BJ (cell line): Measurements from ENCODE around the gene APCDD1L. TPM values are rescaled to one million over a fixed set of nuclear protein-coding genes. Genes with fewer than 3 reads are reported as not detected.

Experiments
- CTCF ChIA-PET: fragments of 350-600 bp; formaldehyde crosslinking; extraction: SDS; loops from one replicate; lab custom pipeline; 2021; ENCODE audit warnings: antibody characterized with exemption, inconsistent platforms; lab: Yijun Ruan, JAX
- POLR2A ChIA-PET: fragments of 300-600 bp; sonication (Branson Sonifier 250); formaldehyde crosslinking; extraction: SDS; loops from one replicate; lab custom pipeline; 2021; ENCODE audit warnings: antibody characterized with exemption; lab: Charles Lee
- DNase-seq: peaks from one replicate; pipeline ENCODE4 v3.0.0-alpha.2; 2011; ENCODE audit warnings: low read depth
- H3K27me3 ChIP-seq: 2 replicates; pipeline ENCODE4 v1.6.0; 2011; ENCODE audit warnings: low read length; ENCODE audit not compliant: control insufficient read depth, insufficient read depth
- H3K36me3 ChIP-seq: 2 replicates; pipeline ENCODE4 v1.5.1; 2011; ENCODE audit warnings: low read length; ENCODE audit not compliant: control insufficient read depth, insufficient read depth
- H3K4me3 ChIP-seq: 2 replicates; pipeline ENCODE4 v1.5.1; 2011; ENCODE audit warnings: low read depth, mild to moderate bottlenecking, control low read depth, low read length
- CTCF ChIP-seq: IDR thresholded peaks from 2 replicates; pipeline ENCODE4 v1.5.1; 2011; ENCODE audit warnings: low read depth, mild to moderate bottlenecking, control low read depth, inconsistent platforms, low read length, moderate library complexity; ENCODE audit not compliant: insufficient read depth
- polyA plus RNA-seq: library from polyadenylated mRNA; depleted of rRNA; stranded (reverse); fragments of >200 nt; gene quantifications from 2 replicates; pipeline ENCODE4 v1.2.3, GENCODE V29; 2011

Gene APCDD1L
- polyA plus RNA-seq, 1 experiment, result 2.5 TPM

DNA sequence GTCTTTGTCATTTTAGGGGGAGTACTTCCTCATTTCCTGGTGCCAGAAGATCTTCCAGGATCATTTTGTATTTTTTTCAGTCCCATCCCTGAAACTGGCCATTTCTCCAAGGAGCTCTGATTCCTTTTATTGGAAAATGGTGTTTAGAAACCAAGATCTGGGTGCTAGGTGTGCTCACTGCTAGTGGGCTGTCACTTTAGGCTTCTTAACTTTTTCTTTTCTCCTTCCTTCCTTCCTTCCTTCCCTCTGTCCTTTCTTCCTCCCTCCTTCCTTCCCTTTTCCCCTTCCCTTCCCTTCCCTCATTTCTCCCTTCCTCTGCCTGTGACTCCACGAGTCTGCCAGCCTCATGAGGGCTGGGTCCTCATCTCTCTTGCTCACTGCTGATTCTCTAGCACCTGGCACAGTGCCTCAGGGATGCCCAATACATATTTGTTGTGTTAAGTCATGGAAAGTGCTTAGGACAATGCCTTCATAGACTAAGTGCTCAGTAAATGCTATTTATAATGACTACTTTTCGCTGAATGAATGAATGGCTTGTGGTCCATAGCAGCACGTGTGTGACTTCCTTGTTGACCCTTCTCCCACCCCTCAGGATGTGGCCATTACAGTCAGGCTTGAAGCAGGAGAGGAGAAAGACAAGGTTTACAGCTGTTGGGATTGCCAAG, 36.9 kb downstream of the APCDD1L start:
- TF ChIP-seq CTCF, result no peak
- no peaks in the 10 kb centered on the region for H3K36me3 ChIP-seq
- H3K27me3 ChIP-seq, result no peaks in the 10 kb centered on the region
- no peak for DNase-seq
- no peak overlapping the region for H3K4me3 ChIP-seq
- POLR2A ChIA-PET, result interaction anchor here (0.5 kb wide), 1 partner anchor 398 kb away, joined by 4 read pairs; no protein-coding TSS in a partner anchor
- CTCF ChIA-PET, result interaction anchor here (1.0 kb wide), 2 partner anchors 36 to 207 kb away, joined by 3 read pairs; no protein-coding TSS in a partner anchor

DNA sequence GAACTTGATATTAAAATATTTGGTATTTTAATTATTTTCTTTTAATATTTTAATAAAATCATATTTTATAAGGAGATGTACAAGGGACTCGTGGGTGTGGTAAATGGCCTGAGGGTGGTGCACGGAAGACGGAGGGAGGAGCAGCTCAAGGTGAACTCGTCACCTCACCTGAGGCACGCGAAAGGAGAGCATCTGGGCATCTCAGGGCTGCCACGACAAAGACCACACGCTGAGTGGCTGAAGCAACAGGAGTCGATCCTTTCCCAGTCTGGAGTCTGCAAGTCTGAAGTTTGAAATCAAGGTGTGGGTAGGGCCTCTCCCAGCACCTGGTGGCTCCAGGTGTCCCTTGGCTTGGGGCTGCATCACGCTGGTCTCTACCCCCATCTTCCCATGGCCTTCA, 39.7 kb downstream of the APCDD1L start:
- no peaks in the 10 kb centered on the region for H3K36me3 ChIP-seq
- DNase-seq, result no peak
- POLR2A ChIA-PET, result no interaction called here
- H3K4me3 ChIP-seq, result no peak overlapping the region
- CTCF ChIA-PET, result no interaction called here
- no peak for TF ChIP-seq CTCF
- H3K27me3 ChIP-seq, result no peaks in the 10 kb centered on the region

- Histone ChIP-seq H3K4me3 (no peak overlapping the region), H3K36me3 (no peaks in the 10 kb centered on the region), H3K27me3 (no peaks in the 10 kb centered on the region)
- ChIA-PET CTCF (interaction anchor here (0.8 kb wide), 1 partner anchor 12 kb away, joined by 3 read pairs; no protein-coding TSS in a partner anchor), POLR2A (no interaction called here)
- DNase-seq, result no peak
- no peak for TF ChIP-seq CTCF
Observed at GRCh38 chr20:58473453-58474425, 41.5 kb downstream of the APCDD1L start.

- POLR2A ChIA-PET, result no interaction called here
- no peak for TF ChIP-seq CTCF
- CTCF ChIA-PET, result interaction anchor here (0.9 to 1.1 kb wide), 2 partner anchors 9 to 235 kb away, joined by 3 to 5 read pairs; no protein-coding TSS in a partner anchor
- no peak for DNase-seq
- Histone ChIP-seq H3K36me3 (no peaks in the 10 kb centered on the region), H3K27me3 (no peaks in the 10 kb centered on the region), H3K4me3 (no peak overlapping the region)
Observed at GRCh38 chr20:58472273-58473018, 42.8 kb downstream of the APCDD1L start.
